Ovary (tissue), 3 donors: ENCODE data around the gene TMEM14A.

Source experiments
- CTCF ChIP-seq, 3 donors: fragments of 450-650 bp in 2 of 3; fragments of 200-600 bp in 1 of 3; IDR thresholded peaks; one replicate each; pipeline versions ENCODE4 v1.5.1 to v1.8.0; 2016 to 2022; ENCODE audit warnings: antibody characterized with exemption in 3 of 3, mild to moderate bottlenecking in 1 of 3
- POLR2A ChIP-seq: fragments of 450-650 bp; IDR thresholded peaks from one replicate; pipeline ENCODE4 v1.6.1; 2017; ENCODE audit warnings: antibody characterized with exemption, mild to moderate bottlenecking, moderate library complexity
- donor health status: DM: no; HTN: no; CAD: no.

- no peak for TF ChIP-seq CTCF (IDR thresholded peaks at IDR 0.05)
- no peak for TF ChIP-seq POLR2A
These were observed 33.1 kb downstream of the TMEM14A start for GRCh38 chr6:52704060-52704459.
